Vagina (tissue), 2 donors: Measurements from ENCODE around the gene FN1.

Experiments used
- CTCF ChIP-seq, 3 experiments: fragments of 450-650 bp in 2 of 3; fragments of 200-600 bp in 1 of 3; sonication (generic) in 1 of 3; IDR thresholded peaks; one replicate each; pipeline ENCODE4 v1.5.1; 2017 to 2019; ENCODE audit warnings: antibody characterized with exemption in 3 of 3, mild to moderate bottlenecking in 2 of 3, moderate library complexity in 2 of 3
- POLR2A ChIP-seq, 2 donors: fragments of 450-650 bp; IDR thresholded peaks; one replicate each; pipeline ENCODE4 v1.6.1; 2017; ENCODE audit warnings: antibody characterized with exemption in 2 of 2, mild to moderate bottlenecking in 2 of 2, moderate library complexity in 2 of 2
- POLR2AphosphoS5 ChIP-seq, 2 donors: sonication (generic); formaldehyde crosslinking; IDR thresholded peaks; one replicate each; pipeline ENCODE4 v1.9.0; 2017; ENCODE audit warnings: antibody characterized with exemption in 2 of 2, mild to moderate bottlenecking in 2 of 2, low read depth in 1 of 2; ENCODE audit not compliant: insufficient read depth in 1 of 2

DNA sequence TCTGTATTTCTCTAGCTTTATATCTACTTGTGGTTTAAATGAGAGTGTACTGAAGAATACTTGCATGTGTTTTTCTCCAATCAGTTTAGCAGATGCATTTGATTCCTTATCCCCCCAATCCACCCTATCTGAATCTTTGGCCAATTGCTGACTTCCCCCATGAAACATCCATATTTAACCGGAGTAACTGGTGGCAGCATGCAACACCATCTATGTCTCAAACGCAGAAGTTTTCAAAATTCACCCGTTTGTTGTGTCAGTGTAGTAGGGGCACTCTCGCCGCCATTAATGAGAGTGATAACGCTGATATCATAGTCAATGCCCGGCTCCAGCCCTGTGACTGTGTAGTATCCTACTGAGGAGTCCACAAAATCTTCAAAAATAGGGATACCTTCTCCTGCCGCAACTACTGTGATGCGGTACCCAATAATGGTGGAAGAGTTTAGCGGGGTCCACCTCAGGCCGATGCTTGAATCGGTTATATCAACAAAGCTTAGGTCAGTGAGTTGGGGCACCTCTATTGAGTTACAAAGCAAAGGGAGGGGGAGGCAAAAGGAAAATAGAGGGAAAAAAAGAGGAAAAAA lies 43.1 kb downstream of the FN1 start:
- TF ChIP-seq CTCF (IDR thresholded peaks at IDR 0.05) (no peak), POLR2A (IDR thresholded peaks at IDR 0.05) (no peak), POLR2AphosphoS5 (IDR thresholded peaks at IDR 0.05; ENCODE audit: insufficient read depth in 1 of 2, low read depth in 1 of 2) (no peak)
